GM19455 (cell line): ENCODE results near the gene RBM4B.
"Not testable (repeated sequence)": the region's sequence is repeated elsewhere in the genome, so short reads cannot be mapped to it uniquely, and the experiment has no call there.

Experiments used
- ATAC-seq: cut with Tn5 transposase; IDR thresholded peaks from one replicate; pipeline ENCODE4 v1.9.1; 2021; ENCODE audit not compliant: unreplicated experiment

RBM4B gene

DNA sequence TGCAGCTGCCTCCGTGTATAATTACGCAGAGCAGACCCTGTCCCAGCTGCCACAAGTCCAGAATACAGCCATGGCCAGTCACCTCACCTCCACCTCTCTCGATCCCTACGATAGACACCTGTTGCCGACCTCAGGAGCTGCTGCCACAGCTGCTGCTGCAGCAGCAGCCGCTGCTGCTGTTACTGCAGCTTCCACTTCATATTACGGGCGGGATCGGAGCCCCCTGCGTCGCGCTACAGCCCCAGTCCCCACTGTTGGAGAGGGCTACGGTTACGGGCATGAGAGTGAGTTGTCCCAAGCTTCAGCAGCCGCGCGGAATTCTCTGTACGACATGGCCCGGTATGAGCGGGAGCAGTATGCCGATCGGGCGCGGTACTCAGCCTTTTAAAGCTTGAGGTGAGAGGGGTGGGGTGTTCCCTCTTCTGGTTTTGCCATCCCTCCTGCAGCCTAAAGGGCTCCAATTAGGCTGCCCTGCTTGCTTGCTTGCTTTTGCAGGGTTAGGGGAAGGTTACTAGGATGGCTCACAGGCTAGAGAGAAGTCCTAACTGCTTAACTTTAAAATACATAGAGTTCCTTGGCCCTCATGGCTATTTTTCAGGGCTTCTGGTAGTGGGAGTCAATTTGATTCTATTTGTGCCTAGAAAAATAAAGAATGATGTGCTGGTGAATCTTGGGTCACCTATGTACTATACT is 33.8 kb downstream of the RBM4B start:
- ATAC-seq, result no peak

DNA sequence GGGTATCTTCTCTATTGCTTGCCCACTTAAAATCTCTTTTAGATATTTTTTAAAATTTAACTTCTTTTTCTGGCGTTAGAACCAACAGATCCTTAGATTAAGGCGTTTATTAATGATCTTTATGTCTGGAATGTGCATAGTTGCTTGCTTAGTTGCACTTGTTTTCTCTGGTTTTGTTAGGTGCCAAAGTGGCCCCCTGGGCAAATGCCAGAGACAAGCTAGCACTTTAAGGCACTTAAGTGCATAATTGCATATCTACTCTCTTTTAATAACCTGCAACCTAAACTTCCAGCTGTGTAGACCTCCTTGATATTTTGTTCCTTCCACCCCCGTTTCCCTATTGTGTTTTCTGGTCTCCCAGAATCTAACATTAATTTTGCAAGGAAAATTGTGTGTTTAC is 35.9 kb downstream of the RBM4B start:
- ATAC-seq, result no peak

DNA sequence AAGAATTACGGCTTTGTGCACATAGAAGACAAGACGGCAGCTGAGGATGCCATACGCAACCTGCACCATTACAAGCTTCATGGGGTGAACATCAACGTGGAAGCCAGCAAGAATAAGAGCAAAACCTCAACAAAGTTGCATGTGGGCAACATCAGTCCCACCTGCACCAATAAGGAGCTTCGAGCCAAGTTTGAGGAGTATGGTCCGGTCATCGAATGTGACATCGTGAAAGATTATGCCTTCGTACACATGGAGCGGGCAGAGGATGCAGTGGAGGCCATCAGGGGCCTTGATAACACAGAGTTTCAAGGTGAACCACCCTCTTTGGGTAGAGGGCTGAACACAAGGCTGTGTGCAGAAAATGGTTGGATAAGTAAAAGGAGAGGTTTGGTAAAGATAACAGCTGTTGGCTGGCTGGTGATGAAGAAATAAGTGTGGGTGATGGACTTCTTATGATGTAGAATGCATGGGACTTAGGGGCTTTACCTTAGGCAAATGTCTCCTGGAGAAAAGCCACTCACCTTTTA is 37.8 kb downstream of the RBM4B start:
- not testable (repeated sequence) for ATAC-seq

DNA sequence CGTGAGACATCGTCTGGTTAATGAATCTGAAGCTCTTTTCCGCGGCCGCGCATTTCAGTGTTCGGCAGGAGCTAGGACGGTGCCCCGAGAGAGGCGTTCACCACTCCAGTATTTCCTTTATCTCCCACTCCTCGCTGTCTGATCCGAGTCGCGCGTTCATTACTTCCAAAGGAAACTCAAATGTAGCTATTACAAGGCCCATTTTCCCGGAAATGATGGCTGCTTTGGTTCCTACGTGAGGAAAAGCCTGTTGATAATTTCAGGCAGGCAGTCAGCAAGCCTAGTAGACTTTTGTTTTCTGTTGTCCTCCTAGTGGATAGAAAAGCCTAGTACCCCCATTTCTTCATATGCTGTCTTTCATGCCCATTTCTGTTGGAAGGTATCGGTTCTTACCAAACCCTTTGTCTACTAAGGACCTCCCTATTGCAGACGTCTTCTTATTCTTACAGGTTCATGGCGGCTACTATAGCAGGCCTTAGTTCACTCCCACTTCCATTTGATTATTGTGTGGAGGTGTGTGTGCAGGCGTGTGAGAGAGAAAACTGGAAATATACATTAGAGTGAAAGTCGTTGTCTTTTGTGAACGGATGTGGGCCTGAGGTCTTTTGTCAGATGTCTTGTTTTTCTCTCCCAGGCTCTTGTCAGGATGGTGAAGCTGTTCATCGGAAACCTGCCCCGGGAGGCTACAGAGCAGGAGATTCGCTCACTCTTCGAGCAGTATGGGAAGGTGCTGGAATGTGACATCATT is 38.4 kb downstream of the RBM4B start:
- ATAC-seq, result no peak

- ATAC-seq, result peak; percentile 98
These were observed 39.3 kb downstream of the RBM4B start, which contains the start of gene RBM4 for GRCh38 chr11:66638177-66639065. RBM4 (plus strand) TSS chr11:66638703; CDS start chr11:66639712, 1,009 bp downstream.

DNA sequence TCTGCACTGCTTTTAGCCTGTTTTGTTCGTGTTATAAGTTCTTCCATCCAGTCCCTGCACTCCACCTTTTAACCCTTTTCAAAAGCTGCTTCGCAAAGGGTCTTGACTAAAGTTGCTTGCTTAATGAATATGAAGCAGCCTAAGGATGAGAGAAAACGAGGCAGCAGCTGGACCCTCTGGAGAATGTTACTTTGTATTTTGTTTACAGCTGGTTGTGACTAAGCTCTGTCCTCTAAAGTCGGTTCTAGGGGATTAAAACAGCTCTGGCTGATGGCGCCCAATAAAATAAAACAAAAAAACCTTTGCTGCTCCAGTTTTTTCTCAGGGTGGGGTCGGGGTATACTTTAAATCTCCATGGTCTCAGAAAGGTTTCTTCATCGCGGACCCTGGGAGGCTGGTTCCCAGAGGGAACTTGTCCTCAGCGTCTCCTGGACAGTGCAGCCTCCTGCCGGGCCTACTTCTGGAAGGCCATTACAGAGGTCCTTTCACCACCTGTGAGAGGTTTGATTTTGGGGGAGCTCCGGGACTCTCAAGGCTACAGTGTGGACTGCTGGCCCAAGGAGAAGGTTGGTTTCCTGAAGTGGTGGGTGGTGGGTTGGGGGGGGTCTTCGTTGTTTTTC is 40.0 kb downstream of the RBM4B start:
- ATAC-seq, result no peak

- no peak for ATAC-seq
These were observed 41.3 kb downstream of the RBM4B start for GRCh38 chr11:66636411-66636810.

DNA sequence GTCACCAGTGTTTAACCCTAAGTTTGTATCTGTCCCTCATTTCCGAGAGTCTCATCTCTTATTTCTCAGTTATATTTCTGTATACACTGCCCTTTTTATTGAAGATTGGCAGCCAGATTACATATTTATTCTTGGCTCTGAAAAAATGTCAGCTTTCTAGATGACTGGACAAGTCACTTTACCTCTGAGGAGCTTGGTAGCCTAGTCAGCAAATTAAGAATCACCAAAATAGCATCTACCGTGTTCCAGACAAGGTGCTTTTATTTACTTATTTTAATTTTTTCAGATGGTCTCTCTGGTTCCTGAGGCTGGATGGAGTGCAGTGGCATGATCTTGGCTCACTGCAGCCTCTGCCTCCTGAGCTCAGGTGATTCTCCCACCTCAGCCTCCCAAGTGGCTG is 44.7 kb downstream of the RBM4B start:
- ATAC-seq, result no peak

- ATAC-seq, result no peak
These were observed 45.8 kb downstream of the RBM4B start for GRCh38 chr11:66631883-66632282.

GRCh38 chr11:66629356-66629755 is 48.3 kb downstream of the RBM4B start:
- no peak for ATAC-seq

DNA sequence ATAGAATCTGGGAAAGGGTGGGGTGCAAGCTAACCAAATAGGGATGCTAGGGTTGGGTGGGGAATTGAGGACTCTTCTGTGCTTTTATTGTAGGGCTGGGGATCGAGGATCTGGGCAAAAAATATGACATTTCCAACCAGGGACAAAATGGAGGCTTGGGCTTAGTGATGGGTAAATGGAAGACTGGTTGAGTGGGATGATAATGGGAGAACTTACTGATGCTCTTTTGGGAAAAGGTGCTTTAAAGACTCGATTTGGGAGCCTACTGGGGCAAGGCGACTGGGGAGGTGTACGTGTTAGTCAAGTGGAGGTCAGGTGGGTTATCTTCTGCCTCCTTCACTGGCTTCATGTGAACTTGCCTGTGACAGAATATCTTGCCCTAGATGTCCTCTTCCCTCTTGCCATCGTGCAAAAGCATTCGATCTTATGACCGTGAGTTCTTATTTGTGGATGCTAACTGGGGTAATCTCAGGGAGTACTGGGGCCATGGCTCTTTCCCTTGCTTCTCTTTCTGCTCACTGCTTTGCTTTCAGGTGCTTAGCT is 49.6 kb downstream of the RBM4B start:
- no peak for ATAC-seq

- ATAC-seq, result no peak
These were observed 50.8 kb downstream of the RBM4B start for GRCh38 chr11:66626926-66627325.

DNA sequence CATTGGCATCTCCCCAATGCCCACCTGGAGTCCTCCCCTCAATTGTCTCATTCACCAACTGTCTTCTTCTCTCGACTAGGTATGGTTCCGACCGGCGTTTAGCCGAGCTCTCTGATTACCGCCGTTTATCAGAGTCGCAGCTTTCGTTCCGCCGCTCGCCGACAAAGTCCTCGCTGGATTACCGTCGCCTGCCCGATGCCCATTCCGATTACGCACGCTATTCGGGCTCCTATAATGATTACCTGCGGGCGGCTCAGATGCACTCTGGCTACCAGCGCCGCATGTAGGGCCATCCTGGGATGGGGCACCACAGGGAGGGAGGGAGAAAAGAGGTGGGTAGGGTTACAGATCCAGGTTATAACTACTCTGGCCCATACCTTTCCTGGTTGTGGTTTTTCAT is 51.3 kb downstream of the RBM4B start:
- no peak for ATAC-seq

GRCh38 chr11:66625752-66626149 is 51.9 kb downstream of the RBM4B start:
- ATAC-seq, result no peak

- no peak for ATAC-seq
These were observed 52.5 kb downstream of the RBM4B start for GRCh38 chr11:66625041-66625751.

DNA sequence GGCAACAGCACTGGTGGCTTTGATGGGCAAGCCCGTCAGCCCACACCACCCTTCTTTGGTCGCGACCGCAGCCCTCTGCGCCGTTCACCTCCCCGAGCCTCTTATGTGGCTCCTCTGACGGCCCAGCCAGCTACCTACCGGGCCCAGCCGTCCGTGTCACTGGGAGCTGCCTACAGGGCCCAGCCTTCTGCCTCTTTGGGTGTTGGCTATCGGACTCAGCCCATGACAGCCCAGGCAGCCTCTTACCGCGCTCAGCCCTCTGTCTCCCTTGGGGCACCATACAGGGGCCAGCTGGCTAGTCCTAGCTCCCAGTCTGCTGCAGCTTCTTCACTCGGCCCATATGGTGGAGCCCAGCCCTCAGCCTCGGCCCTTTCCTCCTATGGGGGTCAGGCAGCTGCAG is 53.2 kb downstream of the RBM4B start:
- ATAC-seq, result no peak

- ATAC-seq, result no peak
These were observed 58.6 kb downstream of the RBM4B start for GRCh38 chr11:66619080-66619554.

DNA sequence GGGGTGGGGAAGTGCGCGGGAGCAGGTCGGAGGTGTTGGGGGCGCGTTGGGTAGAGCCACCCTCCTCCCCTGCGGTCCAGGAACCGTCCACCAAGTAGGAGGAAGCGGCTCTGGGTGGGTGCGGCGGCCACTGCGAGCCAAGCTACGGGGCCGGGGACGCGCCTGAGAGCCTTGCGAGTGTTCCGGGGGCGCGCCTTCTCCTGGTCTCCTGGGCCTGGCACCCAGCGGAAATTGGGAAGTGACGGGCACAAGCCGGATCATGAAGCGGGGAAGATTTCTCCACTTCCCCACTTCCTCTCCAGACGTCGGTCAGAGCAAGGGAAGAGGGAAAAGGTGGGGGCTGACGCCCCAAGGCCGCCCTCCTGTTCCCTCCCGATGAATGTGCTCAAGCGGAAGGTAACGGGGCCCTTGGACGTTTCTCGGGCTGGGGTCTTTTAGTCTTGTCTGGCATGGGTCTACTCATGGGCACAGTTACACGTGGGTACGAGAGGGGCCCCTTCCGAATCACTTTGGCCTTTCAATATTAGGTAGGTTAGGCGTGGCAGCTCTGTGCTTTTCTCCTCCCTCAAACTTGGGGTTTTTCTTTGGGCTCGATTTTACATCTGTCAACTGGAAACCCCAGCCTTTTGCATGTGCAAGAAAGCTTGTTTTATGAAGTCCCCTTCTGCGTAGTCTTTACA is 60.4 kb downstream of the RBM4B start:
- no peak for ATAC-seq
